Subcutaneous adipose tissue (tissue), 4 donors: ENCODE data around the gene AQR. TPM values are rescaled to one million over a fixed set of nuclear protein-coding genes. Genes with fewer than 3 reads are reported as not detected.

Source experiments
- CTCF ChIP-seq: fragments of 450-650 bp; IDR thresholded peaks from one replicate; pipeline ENCODE4 v1.5.1; 2016; ENCODE audit warnings: low read depth, mild to moderate bottlenecking, control low read depth, antibody characterized with exemption, moderate library complexity
- total RNA-seq, 4 donors: library from RNA; depleted of rRNA; stranded (reverse); fragments of >200 nt; gene quantifications; one replicate each; pipeline ENCODE4 v1.1.0, GENCODE V29; 2016

The AQR gene
- total RNA-seq, 4 donors from 2014 or later: 23.4 to 32.8 (median 26.5) TPM

- TF ChIP-seq CTCF: no peak
These were observed 116.4 kb downstream of the AQR start for GRCh38 chr15:34853001-34853758.

DNA sequence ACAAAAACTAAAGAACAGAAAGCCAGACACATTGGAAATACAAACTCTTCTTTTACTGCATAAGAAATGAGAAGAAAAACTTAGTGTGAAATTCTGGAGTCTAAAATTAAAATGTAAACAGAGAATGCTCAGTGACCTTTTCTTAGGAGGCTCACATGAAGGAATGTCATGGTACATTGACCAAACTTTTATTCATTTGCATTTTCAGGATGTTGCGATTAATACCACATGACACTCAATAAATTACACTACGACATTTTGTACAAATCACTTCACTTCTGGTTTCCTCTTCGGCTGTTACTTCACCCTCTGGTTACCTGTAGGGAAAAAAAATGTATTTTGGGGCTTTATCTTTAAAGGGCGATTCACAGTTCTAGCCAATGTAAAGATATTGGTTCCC is 117.8 kb downstream of the AQR start:
- TF ChIP-seq CTCF: no peak

- TF ChIP-seq CTCF: no peak
These were observed 118.5 kb downstream of the AQR start for GRCh38 chr15:34851007-34851406.

GRCh38 chr15:34850121-34850520 is 119.4 kb downstream of the AQR start:
- TF ChIP-seq CTCF: no peak

DNA sequence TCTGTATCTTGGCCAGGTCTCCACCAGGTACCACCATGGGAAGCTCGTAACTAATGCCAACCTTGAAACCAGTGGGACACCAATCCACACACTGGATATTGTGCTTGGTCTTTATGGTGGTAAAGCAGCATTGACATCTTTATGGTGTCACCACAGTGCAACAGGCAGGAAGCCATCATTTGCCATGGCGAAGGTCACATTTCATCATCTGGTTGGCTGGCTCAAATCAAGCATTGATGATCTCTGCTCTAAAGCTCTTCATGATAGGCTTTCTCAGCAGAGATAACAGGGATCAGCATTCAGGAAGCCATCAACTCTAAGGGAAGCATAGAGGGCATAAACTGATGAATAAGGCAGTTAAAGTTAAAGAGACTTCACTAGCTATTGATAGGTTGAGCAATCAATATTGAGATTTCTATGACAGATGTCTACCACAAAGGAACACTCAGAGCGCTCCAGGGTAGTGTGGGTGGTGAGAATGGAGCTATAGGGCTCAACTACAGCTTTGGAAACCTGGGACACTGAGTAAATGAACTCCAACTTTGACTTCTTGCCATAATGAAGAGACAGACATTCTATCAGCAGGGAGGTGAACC is 120.1 kb downstream of the AQR start:
- TF ChIP-seq CTCF: no peak

GRCh38 chr15:34847598-34847997 is 121.9 kb downstream of the AQR start:
- TF ChIP-seq CTCF: no peak

- no peak for TF ChIP-seq CTCF
These were observed 128.2 kb downstream of the AQR start for GRCh38 chr15:34841262-34841725.
